ENCODE measurements around the gene TCP11L2. TPM values are rescaled to one million over a fixed set of nuclear protein-coding genes. Genes with fewer than 3 reads are reported as not detected.

TCP11L2 gene
- total RNA-seq, 2 experiments from 2014 or later, result 5.9 to 6.4 TPM

- no peak overlapping the region for H3K4me3 Mint-ChIP-seq
- ChIA-PET CTCF (interaction anchor here (1.1 to 3.3 kb wide), 5 partner anchors 9 to 533 kb away, joined by 3 to 22 read pairs (median 8); partner anchors contain the start of gene POLR3B), POLR2A (no interaction called here)
- H3K27me3 Mint-ChIP-seq (ENCODE audit: low read depth), result no peaks in the 10 kb centered on the region
- no peak for ATAC-seq
- H3K9me3 Mint-ChIP-seq (ENCODE audit: insufficient read depth), result peaks cover 4% of the 10 kb centered on the region
- no peak overlapping the region for H3K27ac Mint-ChIP-seq
- H3K4me1 Mint-ChIP-seq (ENCODE audit: low read depth), result peaks cover 5% of the 10 kb centered on the region
- no peak for DNase-seq
- H3K36me3 Mint-ChIP-seq (ENCODE audit: low read depth), result peaks cover 14% of the 10 kb centered on the region
These were observed 84.4 kb downstream of the TCP11L2 start for GRCh38 chr12:106386813-106387535.

- ATAC-seq, result no peak
- CTCF ChIA-PET, result interaction anchor here (0.7 to 3.3 kb wide), 6 partner anchors 10 to 532 kb away, joined by 3 to 22 read pairs (median 6); partner anchors contain the start of gene POLR3B
- H3K27ac Mint-ChIP-seq, result no peak overlapping the region
These were observed 85.4 kb downstream of the TCP11L2 start for GRCh38 chr12:106387848-106388377.

DNA sequence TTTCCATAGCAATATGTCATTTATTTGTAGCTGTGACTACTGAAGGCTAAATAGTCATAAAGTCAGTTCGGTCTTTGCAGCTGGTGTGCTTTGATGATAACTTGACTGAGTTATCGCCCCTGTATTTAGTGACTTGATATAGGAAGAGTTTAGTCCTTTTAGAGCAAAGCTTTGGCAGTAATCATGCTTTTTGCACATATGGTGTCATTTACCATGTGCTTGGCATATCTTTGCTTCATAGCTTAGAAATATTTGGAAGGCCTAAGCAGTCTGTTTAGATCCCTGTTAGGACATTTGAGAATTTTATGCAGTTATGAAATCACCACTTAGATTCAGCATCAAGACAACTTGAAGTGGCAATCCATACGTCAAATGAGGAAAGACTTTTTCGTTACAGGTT, 86.6 kb downstream of the TCP11L2 start:
- DNase-seq (no peak), ATAC-seq (no peak)
- CTCF ChIA-PET, result interaction anchor here (3.3 kb wide), 1 partner anchor 531 kb away, joined by 22 read pairs; no protein-coding TSS in a partner anchor
- Mint-ChIP-seq H3K27me3 (ENCODE audit: low read depth) (no peaks in the 10 kb centered on the region), H3K27ac (no peak overlapping the region), H3K36me3 (ENCODE audit: low read depth) (peaks cover 5% of the 10 kb centered on the region), H3K9me3 (ENCODE audit: insufficient read depth) (no peaks in the 10 kb centered on the region), H3K4me3 (no peak overlapping the region), H3K4me1 (ENCODE audit: low read depth) (no peaks in the 10 kb centered on the region)
- POLR2A ChIA-PET, result no interaction called here

More at GRCh38 chr12:106387848-106388377, 85.4 kb downstream of the TCP11L2 start:
- Mint-ChIP-seq H3K4me3 (no peak overlapping the region), H3K9me3 (ENCODE audit: insufficient read depth) (no peaks in the 10 kb centered on the region), H3K4me1 (ENCODE audit: low read depth) (peaks cover 4% of the 10 kb centered on the region), H3K27me3 (ENCODE audit: low read depth) (no peaks in the 10 kb centered on the region), H3K36me3 (ENCODE audit: low read depth) (peaks cover 7% of the 10 kb centered on the region)
- POLR2A ChIA-PET, result no interaction called here
- DNase-seq, result no peak

DNA sequence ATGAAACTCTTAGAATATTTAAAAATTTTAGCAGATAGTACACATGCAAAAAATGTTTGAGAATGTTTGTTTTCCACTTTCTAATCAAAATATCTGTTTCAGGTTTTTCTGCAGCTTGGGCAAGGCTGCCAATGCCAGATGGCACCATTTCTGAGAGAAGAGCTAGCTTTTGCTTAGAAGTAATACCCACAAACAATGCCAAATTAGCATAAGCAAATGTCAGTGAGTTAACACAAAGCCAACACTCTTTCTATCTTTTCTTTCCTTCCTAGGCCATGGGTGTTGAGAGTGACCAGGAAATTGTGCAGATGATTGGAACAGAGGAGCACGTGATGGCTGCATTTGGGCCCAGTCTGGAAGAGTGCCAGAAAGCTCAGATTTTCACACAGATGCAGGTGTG, 90.2 kb downstream of the TCP11L2 start:
- Mint-ChIP-seq H3K27me3 (ENCODE audit: low read depth) (no peaks in the 10 kb centered on the region), H3K9me3 (ENCODE audit: insufficient read depth) (no peaks in the 10 kb centered on the region), H3K27ac (no peak overlapping the region), H3K4me3 (no peak overlapping the region), H3K36me3 (ENCODE audit: low read depth) (peaks cover 23% of the 10 kb centered on the region), H3K4me1 (ENCODE audit: low read depth) (no peaks in the 10 kb centered on the region)
- POLR2A ChIA-PET, result interaction anchor here (0.7 kb wide), 1 partner anchor 283 kb away, joined by 3 read pairs; no protein-coding TSS in a partner anchor
- DNase-seq (no peak), ATAC-seq (no peak)
- CTCF ChIA-PET, result no interaction called here

Other genes with a start within 250 kb of the TCP11L2 start
- gene NUAK1, start 163.8 kb upstream of the TCP11L2 start, total RNA-seq, result not detected
- under 1 TPM; 0.47 to 0.52 TPM for gene CKAP4, start 54.7 kb upstream of the TCP11L2 start, total RNA-seq
- gene POLR3B, start 55.0 kb downstream of the TCP11L2 start, total RNA-seq, result 1 to 10 TPM; 5.4 to 6.6 TPM